Endothelial cell of umbilical vein (primary cell): ENCODE measurements around the gene USH2A. TPM values are rescaled to one million over a fixed set of nuclear protein-coding genes. Genes with fewer than 3 reads are reported as not detected.

Source experiments
- BruUV-seq: library from RNA; stranded (reverse); fragments of 400-500 nt; replicated peaks from 2 replicates; lab custom pipeline; 2021; lab: Mats Ljungman, UMichigan
- CTCF ChIA-PET: fragments of 300-600, 350-600 bp; sonication (Branson Sonifier 250); formaldehyde crosslinking; loops from one replicate; lab custom pipeline; 2021; ENCODE audit warnings: antibody characterized with exemption, inconsistent platforms; lab: Charles Lee
- POLR2A ChIA-PET: fragments of 300-600, 350-600 bp; sonication (Branson Sonifier 250); formaldehyde crosslinking; loops from one replicate; lab custom pipeline; 2021; ENCODE audit warnings: antibody characterized with exemption, inconsistent platforms; lab: Charles Lee
- DNase-seq: peaks from one replicate; pipeline ENCODE4 v3.0.0-alpha.2; 2011; ENCODE audit warnings: low read depth, low spot score
- FAIRE-seq: peaks from 2 replicates; lab custom pipeline; 2011; peaks lifted over from hg19 to GRCh38; lab: Jason Lieb, UNC
- H2AFZ ChIP-seq: 2 replicates; pipeline ENCODE4 v1.6.0; 2012; ENCODE audit warnings: low read depth, low read length, control low read depth, inconsistent platforms
- H3K27ac ChIP-seq: 2 replicates; pipeline ENCODE4 v1.5.1; 2011; ENCODE audit warnings: low read depth, mild to moderate bottlenecking, control low read depth, low read length, moderate library complexity; ENCODE audit not compliant: insufficient read depth
- H3K27me3 ChIP-seq, 2 experiments: 2 replicates each; pipeline versions ENCODE4 v1.6.0 to v1.6.1; 2011; ENCODE audit warnings: low read length in 2 of 2, mixed read lengths in 1 of 2; ENCODE audit not compliant: control insufficient read depth in 2 of 2, insufficient read depth in 2 of 2
- H3K36me3 ChIP-seq, 2 experiments: 2 replicates in 1 of 2; 3 replicates in 1 of 2; pipeline ENCODE4 v1.5.1; 2011; ENCODE audit warnings: low read length in 2 of 2, mild to moderate bottlenecking in 1 of 2, moderate library complexity in 1 of 2; ENCODE audit not compliant: control insufficient read depth in 2 of 2, insufficient read depth in 2 of 2; ENCODE audit errors: extremely low read depth in 1 of 2
- H3K4me1 ChIP-seq: 3 replicates; pipeline ENCODE4 v1.5.1; 2011; ENCODE audit warnings: mild to moderate bottlenecking, low read length; ENCODE audit not compliant: control insufficient read depth, insufficient read depth; ENCODE audit errors: extremely low read depth
- H3K4me2 ChIP-seq: 2 replicates; pipeline ENCODE4 v1.6.1; 2011; ENCODE audit warnings: low read length, control low read depth, mixed read lengths; ENCODE audit not compliant: insufficient read depth
- H3K4me3 ChIP-seq, 3 experiments: fragments of 200-600 bp in 1 of 3; sonication (generic), shearing (Covaris generic) in 1 of 3; replicated peaks in 1 of 3; 2 replicates each; pipeline ENCODE4 v1.5.1; 2011 to 2016; ENCODE audit warnings: control low read depth in 3 of 3, low read length in 3 of 3, mild to moderate bottlenecking in 2 of 3, inconsistent platforms in 1 of 3, low read depth in 1 of 3, moderate library complexity in 1 of 3; ENCODE audit not compliant: insufficient read depth in 1 of 3
- H3K79me2 ChIP-seq: 2 replicates; pipeline ENCODE4 v1.6.0; 2012; ENCODE audit warnings: low read length, inconsistent platforms; ENCODE audit not compliant: control insufficient read depth, insufficient read depth
- H3K9ac ChIP-seq: replicated peaks from 2 replicates; pipeline ENCODE3; 2011; ENCODE audit warnings: low read length, control low read depth; ENCODE audit not compliant: insufficient read depth; ENCODE audit errors: extremely low read depth
- H3K9me1 ChIP-seq: replicated peaks from 3 replicates; pipeline ENCODE4 v1.6.0; 2011; ENCODE audit warnings: mild to moderate bottlenecking, low read length; ENCODE audit not compliant: control insufficient read depth, insufficient read depth; ENCODE audit errors: extremely low read depth
- H3K9me3 ChIP-seq: replicated peaks from 2 replicates; pipeline ENCODE4 v1.5.1; 2012; ENCODE audit warnings: low read length, inconsistent platforms; ENCODE audit not compliant: control insufficient read depth, insufficient read depth
- H4K20me1 ChIP-seq: replicated peaks from 2 replicates; pipeline ENCODE3; 2011; ENCODE audit warnings: mild to moderate bottlenecking, low read length; ENCODE audit not compliant: control insufficient read depth, insufficient read depth; ENCODE audit errors: extremely low read depth
- EZH2 ChIP-seq: IDR thresholded peaks from 2 replicates; pipeline ENCODE4 v1.6.1; 2012; ENCODE audit warnings: borderline replicate concordance, low read depth, mild to moderate bottlenecking, moderate library complexity, low read length, inconsistent platforms; ENCODE audit not compliant: severe bottlenecking
- FOS ChIP-seq: IDR thresholded peaks from 2 replicates; pipeline ENCODE4 v1.6.1; 2011; ENCODE audit warnings: mild to moderate bottlenecking, low read length, moderate library complexity, borderline replicate concordance; ENCODE audit not compliant: insufficient read depth
- GATA2 ChIP-seq: IDR thresholded peaks from 2 replicates; pipeline ENCODE4 v1.7.0; 2011; ENCODE audit warnings: low read depth, mild to moderate bottlenecking, moderate library complexity, mixed read lengths, low read length; ENCODE audit not compliant: insufficient read length, insufficient read depth
- JUN ChIP-seq: IDR thresholded peaks from 2 replicates; pipeline ENCODE4 v1.6.1; 2011; ENCODE audit warnings: borderline replicate concordance, low read depth; ENCODE audit not compliant: insufficient read length, insufficient read depth
- MYC ChIP-seq: IDR thresholded peaks from one replicate; pipeline ENCODE4 v1.6.1; 2011; ENCODE audit warnings: mild to moderate bottlenecking, low read depth, low read length
- POLR2A ChIP-seq: IDR thresholded peaks from 2 replicates; pipeline ENCODE4 v1.6.1; 2012; ENCODE audit warnings: low read depth, mild to moderate bottlenecking, control low read depth, low read length
- POLR2AphosphoS5 ChIP-seq: IDR thresholded peaks from 2 replicates; pipeline ENCODE4 v1.6.1; 2012; ENCODE audit warnings: low read depth, mild to moderate bottlenecking, control low read depth, low read length, moderate library complexity; ENCODE audit not compliant: insufficient read depth
- dilution Hi-C: fragments of 300-500 bp; cut with MboI; formaldehyde crosslinking; loops from one replicate; pipeline ENCODE4 v1.15.0; 2019; ENCODE audit warnings: low sequenced_read_pairs; ENCODE audit not compliant: extremely low pct_ligation_motif_present
- intact Hi-C: fragments of 100-400 bp; cut with micrococcal nuclease; formaldehyde crosslinking; loops from one replicate; pipeline ENCODE4 v1.10.0; 2022
- polyA plus RNA-seq, 4 experiments: library from polyadenylated mRNA; depleted of rRNA in 3 of 4; stranded (reverse) in 3 of 4; unstranded in 1 of 4; fragments of >200 nt; gene quantifications; 2 replicates each; pipeline versions ENCODE4 v1.2.1 to v1.2.3, GENCODE V29; 2011 to 2012; ENCODE audit warnings: missing spikeins in 1 of 4
- total RNA-seq: library from RNA; stranded (reverse); gene quantifications from 2 replicates; pipeline ENCODE4 v1.2.3, GENCODE V29; 2021
- TF ChIP-seq, protein P1 (sequence below), 2 donors: IDR thresholded peaks; 1 replicate in 1 of 2; 2 replicates in 1 of 2; pipeline ENCODE4 v1.5.1; 2011; ENCODE audit warnings: low read length in 2 of 2, mild to moderate bottlenecking in 2 of 2, moderate library complexity in 2 of 2, control low read depth in 1 of 2, inconsistent platforms in 1 of 2, low read depth in 1 of 2; ENCODE audit not compliant: insufficient read depth in 1 of 2; ENCODE audit errors: extremely low read depth in 1 of 2
- TF ChIP-seq, protein P2 (sequence below): IDR thresholded peaks from 2 replicates; pipeline ENCODE4 v1.6.1; 2011; ENCODE audit not compliant: insufficient read depth, insufficient read length

Gene USH2A
- total and polyA plus RNA-seq, 2 donors (not counting 3 experiments of a cell fraction or from before 2014, with no cell fraction given) = not detected

DNA sequence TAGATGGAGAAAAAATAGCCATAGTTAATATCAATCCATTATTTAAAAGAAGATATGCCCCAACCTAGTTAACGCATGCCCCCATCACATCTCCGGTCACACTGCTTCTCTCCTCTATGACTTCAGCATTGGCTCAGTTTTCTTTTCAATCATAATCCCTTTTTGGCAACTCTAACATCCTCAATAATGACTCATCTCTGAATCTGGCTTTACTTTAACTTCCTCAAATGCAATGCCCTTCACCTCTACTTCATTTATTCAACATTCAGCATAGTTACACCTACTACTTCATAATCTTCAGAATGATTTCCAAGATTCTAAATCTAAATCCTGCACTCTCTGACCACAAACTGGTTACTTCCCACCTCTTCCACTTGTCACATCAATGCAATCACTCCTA lies 417.3 kb downstream of the USH2A start:
- H3K4me2 ChIP-seq = no peak overlapping the region
- BruUV-seq = no TSS peak
- H3K4me3 ChIP-seq = no peak overlapping the region
- POLR2A ChIA-PET = no interaction called here
- DNase-seq (no peak), FAIRE-seq (no peak)
- TF ChIP-seq EZH2 = no peak
- no peak for TF ChIP-seq POLR2A
- TF ChIP-seq, protein P1, sequence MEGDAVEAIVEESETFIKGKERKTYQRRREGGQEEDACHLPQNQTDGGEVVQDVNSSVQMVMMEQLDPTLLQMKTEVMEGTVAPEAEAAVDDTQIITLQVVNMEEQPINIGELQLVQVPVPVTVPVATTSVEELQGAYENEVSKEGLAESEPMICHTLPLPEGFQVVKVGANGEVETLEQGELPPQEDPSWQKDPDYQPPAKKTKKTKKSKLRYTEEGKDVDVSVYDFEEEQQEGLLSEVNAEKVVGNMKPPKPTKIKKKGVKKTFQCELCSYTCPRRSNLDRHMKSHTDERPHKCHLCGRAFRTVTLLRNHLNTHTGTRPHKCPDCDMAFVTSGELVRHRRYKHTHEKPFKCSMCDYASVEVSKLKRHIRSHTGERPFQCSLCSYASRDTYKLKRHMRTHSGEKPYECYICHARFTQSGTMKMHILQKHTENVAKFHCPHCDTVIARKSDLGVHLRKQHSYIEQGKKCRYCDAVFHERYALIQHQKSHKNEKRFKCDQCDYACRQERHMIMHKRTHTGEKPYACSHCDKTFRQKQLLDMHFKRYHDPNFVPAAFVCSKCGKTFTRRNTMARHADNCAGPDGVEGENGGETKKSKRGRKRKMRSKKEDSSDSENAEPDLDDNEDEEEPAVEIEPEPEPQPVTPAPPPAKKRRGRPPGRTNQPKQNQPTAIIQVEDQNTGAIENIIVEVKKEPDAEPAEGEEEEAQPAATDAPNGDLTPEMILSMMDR (IDR thresholded peaks at IDR 0.05; ENCODE audit: extremely low read depth in 1 of 2, insufficient read depth in 1 of 2, low read depth in 1 of 2, low read length in 2 of 2) = no peak
- no peak for TF ChIP-seq MYC
- TF ChIP-seq, protein P2, sequence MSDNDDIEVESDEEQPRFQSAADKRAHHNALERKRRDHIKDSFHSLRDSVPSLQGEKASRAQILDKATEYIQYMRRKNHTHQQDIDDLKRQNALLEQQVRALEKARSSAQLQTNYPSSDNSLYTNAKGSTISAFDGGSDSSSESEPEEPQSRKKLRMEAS = no peak
- no peak for TF ChIP-seq FOS
- TF ChIP-seq JUN = no peak
- no peak for TF ChIP-seq POLR2AphosphoS5
- TF ChIP-seq GATA2 = no peak
- H3K27me3 ChIP-seq = no peaks in the 10 kb centered on the region
- intact Hi-C loops = no loop called here
- H3K36me3 ChIP-seq = no peaks in the 10 kb centered on the region
- H4K20me1 ChIP-seq = no peaks in the 10 kb centered on the region
- dilution Hi-C loops = no loop called here
- H3K9me3 ChIP-seq = peaks cover 2% of the 10 kb centered on the region
- H3K27ac ChIP-seq = no peak overlapping the region
- H2AFZ ChIP-seq = no peak overlapping the region
- H3K4me1 ChIP-seq = no peaks in the 10 kb centered on the region
- H3K79me2 ChIP-seq = no peaks in the 10 kb centered on the region
- no peak overlapping the region for H3K9ac ChIP-seq
- CTCF ChIA-PET = no interaction called here
- no peaks in the 10 kb centered on the region for H3K9me1 ChIP-seq
